ENCODE results near the gene MYO7B. TPM values are rescaled to one million over a fixed set of nuclear protein-coding genes. Genes with fewer than 3 reads are reported as not detected.

MYO7B gene
- total RNA-seq, 1 donor from 2014 or later, result 0.29 TPM

- H3K4me1 Mint-ChIP-seq (ENCODE audit: low read depth, unreplicated experiment), result peaks cover 7% of the 10 kb centered on the region
- TF ChIP-seq CTCF (IDR thresholded peaks at IDR 0.05; ENCODE audit: partially characterized antibody, unreplicated experiment), result no peak
- no peak overlapping the region for H3K4me3 Mint-ChIP-seq (ENCODE audit: unreplicated experiment)
- no peak overlapping the region for H3K27ac Mint-ChIP-seq (ENCODE audit: unreplicated experiment)
- H3K9me3 Mint-ChIP-seq (ENCODE audit: unreplicated experiment), result peaks cover 11% of the 10 kb centered on the region
- H3K27me3 Mint-ChIP-seq (ENCODE audit: unreplicated experiment), result peaks cover 8% of the 10 kb centered on the region
- DNase-seq, result no peak
- no peaks in the 10 kb centered on the region for H3K36me3 Mint-ChIP-seq (ENCODE audit: unreplicated experiment)
These were observed 48.6 kb downstream of the MYO7B start for GRCh38 chr2:127584047-127584446.

- no peak overlapping the region for H3K27ac Mint-ChIP-seq (ENCODE audit: unreplicated experiment)
- no peak for DNase-seq
- peaks cover 11% of the 10 kb centered on the region for H3K9me3 Mint-ChIP-seq (ENCODE audit: unreplicated experiment)
- peaks cover 7% of the 10 kb centered on the region for H3K4me1 Mint-ChIP-seq (ENCODE audit: low read depth, unreplicated experiment)
- H3K27me3 Mint-ChIP-seq (ENCODE audit: unreplicated experiment), result peaks cover 8% of the 10 kb centered on the region
- no peak overlapping the region for H3K4me3 Mint-ChIP-seq (ENCODE audit: unreplicated experiment)
- no peak for TF ChIP-seq CTCF (IDR thresholded peaks at IDR 0.05; ENCODE audit: partially characterized antibody, unreplicated experiment)
- H3K36me3 Mint-ChIP-seq (ENCODE audit: unreplicated experiment), result no peaks in the 10 kb centered on the region
These were observed 49.1 kb downstream of the MYO7B start for GRCh38 chr2:127584516-127585033.

GRCh38 chr2:127585270-127585807, 49.9 kb downstream of the MYO7B start:
- H3K36me3 Mint-ChIP-seq (ENCODE audit: unreplicated experiment), result no peaks in the 10 kb centered on the region
- H3K4me3 Mint-ChIP-seq (ENCODE audit: unreplicated experiment), result no peak overlapping the region
- H3K27ac Mint-ChIP-seq (ENCODE audit: unreplicated experiment), result no peak overlapping the region
- H3K4me1 Mint-ChIP-seq (ENCODE audit: low read depth, unreplicated experiment), result peaks cover 7% of the 10 kb centered on the region
- no peak for TF ChIP-seq CTCF (IDR thresholded peaks at IDR 0.05; ENCODE audit: partially characterized antibody, unreplicated experiment)
- peaks cover 11% of the 10 kb centered on the region for H3K9me3 Mint-ChIP-seq (ENCODE audit: unreplicated experiment)
- DNase-seq, result no peak
- peaks cover 8% of the 10 kb centered on the region for H3K27me3 Mint-ChIP-seq (ENCODE audit: unreplicated experiment)

GRCh38 chr2:127586136-127586535, 50.7 kb downstream of the MYO7B start:
- TF ChIP-seq CTCF (IDR thresholded peaks at IDR 0.05; ENCODE audit: partially characterized antibody, unreplicated experiment), result no peak
- Mint-ChIP-seq H3K9me3 (ENCODE audit: unreplicated experiment) (peaks cover 11% of the 10 kb centered on the region), H3K4me3 (ENCODE audit: unreplicated experiment) (no peak overlapping the region), H3K27me3 (ENCODE audit: unreplicated experiment) (peaks cover 8% of the 10 kb centered on the region), H3K27ac (ENCODE audit: unreplicated experiment) (no peak overlapping the region), H3K4me1 (ENCODE audit: low read depth, unreplicated experiment) (peaks cover 7% of the 10 kb centered on the region), H3K36me3 (ENCODE audit: unreplicated experiment) (no peaks in the 10 kb centered on the region)
- no peak for DNase-seq

GRCh38 chr2:127586746-127587295, 51.3 kb downstream of the MYO7B start:
- Mint-ChIP-seq H3K27me3 (ENCODE audit: unreplicated experiment) (peaks cover 8% of the 10 kb centered on the region), H3K27ac (ENCODE audit: unreplicated experiment) (no peak overlapping the region), H3K36me3 (ENCODE audit: unreplicated experiment) (no peaks in the 10 kb centered on the region), H3K4me3 (ENCODE audit: unreplicated experiment) (no peak overlapping the region), H3K9me3 (ENCODE audit: unreplicated experiment) (peaks cover 11% of the 10 kb centered on the region), H3K4me1 (ENCODE audit: low read depth, unreplicated experiment) (peaks cover 7% of the 10 kb centered on the region)
- TF ChIP-seq CTCF (IDR thresholded peaks at IDR 0.05; ENCODE audit: partially characterized antibody, unreplicated experiment), result no peak
- DNase-seq, result no peak

All from glutamatergic neuron (in vitro differentiated cells).